Lung (tissue), 12 donors: ENCODE results near the gene RALGPS2. TPM values are rescaled to one million over a fixed set of nuclear protein-coding genes. Genes with fewer than 3 reads are reported as not detected.

ENCODE experiments used
- ATAC-seq: fragments of 200-7000 bp; cut with Tn5 transposase; one replicate; pipeline ENCODE4 v1.9.1; 2020; ENCODE audit warnings: moderate number of reproducible peaks; ENCODE audit not compliant: insufficient read depth, low FRiP score
- DNase-seq, 3 donors: peaks; one replicate each; pipeline ENCODE4 v3.0.0-alpha.2; 2013 to 2017
- H3K27ac ChIP-seq, 2 donors: one replicate each; pipeline ENCODE4 v1.5.1; 2013; ENCODE audit warnings: mild to moderate bottlenecking in 2 of 2, moderate library complexity in 2 of 2, control low read depth in 1 of 2, inconsistent platforms in 1 of 2, low read depth in 1 of 2, low read length in 1 of 2
- H3K27me3 ChIP-seq, 3 donors: one replicate each; pipeline ENCODE4 v1.5.1; 2013; ENCODE audit warnings: low read length in 2 of 3; ENCODE audit not compliant: control insufficient read depth in 3 of 3, insufficient read depth in 3 of 3
- H3K36me3 ChIP-seq, 4 donors: one replicate each; pipeline ENCODE4 v1.5.1; 2013; ENCODE audit warnings: low read length in 4 of 4, mild to moderate bottlenecking in 1 of 4, moderate library complexity in 1 of 4; ENCODE audit not compliant: control insufficient read depth in 4 of 4, insufficient read depth in 4 of 4
- H3K4me1 ChIP-seq, 5 donors: one replicate each; pipeline ENCODE4 v1.5.1; 2013; ENCODE audit warnings: low read length in 5 of 5, mild to moderate bottlenecking in 2 of 5, moderate library complexity in 1 of 5; ENCODE audit not compliant: control insufficient read depth in 5 of 5, insufficient read depth in 5 of 5
- H3K4me3 ChIP-seq: one replicate; pipeline ENCODE4 v1.5.1; 2013; ENCODE audit warnings: mild to moderate bottlenecking, control low read depth, moderate library complexity
- H3K9ac ChIP-seq, 2 donors: one replicate each; pipeline ENCODE4 v1.5.1; 2013; ENCODE audit warnings: low read length in 2 of 2, control low read depth in 1 of 2; ENCODE audit not compliant: insufficient read depth in 1 of 2
- H3K9me3 ChIP-seq, 4 donors: one replicate each; pipeline ENCODE4 v1.5.1; 2013; ENCODE audit warnings: low read length in 3 of 4, mild to moderate bottlenecking in 1 of 4, moderate library complexity in 1 of 4; ENCODE audit not compliant: control insufficient read depth in 4 of 4, insufficient read depth in 3 of 4
- WGBS, 2 donors: extraction: QIAGEN DNeasy Blood & Tissue Kit; methylation state at CpG; one replicate each; pipeline ENCODE4 v1.1.7; 2013; 5-methylcytosine and 5-hydroxymethylcytosine counted together
- polyA plus RNA-seq, 2 donors: library from polyadenylated mRNA; stranded (reverse); fragments of 200-250 nt; gene quantifications; one replicate each; pipeline ENCODE4 v1.2.1, GENCODE V29; 2013
- total RNA-seq, 2 donors: library from RNA; depleted of rRNA in 1 of 2; stranded (reverse); fragments of >200 nt in 1 of 2; gene quantifications; one replicate each; pipeline ENCODE4 v1.2.1, GENCODE V29; 2014 to 2021
- TF ChIP-seq, protein P1 (sequence below): IDR thresholded peaks from 2 replicates; pipeline ENCODE4 v1.5.1; 2012; ENCODE audit warnings: mild to moderate bottlenecking; ENCODE audit errors: control extremely low read depth, extremely low read depth
- donor health status: control.
- donor health status: control.
- donor health status: Bipolar disorder and iron deficiency.
- donor health status: healthy.
- donor health status: DM: yes; HTN: yes; CAD: no.

The RALGPS2 gene
- total and polyA plus RNA-seq, 4 donors: 1.2 to 33.2 (median 5.1) TPM

DNA sequence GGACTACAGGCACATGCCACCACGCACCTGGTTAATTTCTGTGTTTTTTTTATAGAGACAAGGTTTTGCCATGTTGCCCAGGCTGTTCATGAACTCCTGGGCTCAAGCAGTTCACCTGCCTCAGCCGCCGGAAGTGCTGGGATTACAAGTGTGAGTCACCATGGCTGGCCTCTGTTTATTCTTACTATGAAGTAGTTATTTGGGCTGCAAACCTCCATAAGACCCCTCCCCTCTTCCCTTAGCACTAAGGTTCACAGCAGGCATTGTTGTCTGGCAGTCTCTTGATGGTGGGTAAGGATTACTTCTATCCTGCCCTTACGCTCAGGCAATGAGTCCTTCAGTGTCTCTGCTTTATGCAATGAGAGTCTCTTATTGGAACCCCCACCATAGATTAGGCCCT, 94.1 kb downstream of the RALGPS2 start:
- Histone ChIP-seq H3K27me3 (no peaks in the 10 kb centered on the region), H3K4me3 (no peak overlapping the region), H3K36me3 (no peaks in the 10 kb centered on the region), H3K4me1 (peaks cover 0 to 2% (median 0%) of the 10 kb centered on the region in 5 donors), H3K9ac (no peak overlapping the region), H3K27ac (no peak overlapping the region), H3K9me3 (no peaks in the 10 kb centered on the region)
- no peak for DNase-seq
- TF ChIP-seq, protein P1, sequence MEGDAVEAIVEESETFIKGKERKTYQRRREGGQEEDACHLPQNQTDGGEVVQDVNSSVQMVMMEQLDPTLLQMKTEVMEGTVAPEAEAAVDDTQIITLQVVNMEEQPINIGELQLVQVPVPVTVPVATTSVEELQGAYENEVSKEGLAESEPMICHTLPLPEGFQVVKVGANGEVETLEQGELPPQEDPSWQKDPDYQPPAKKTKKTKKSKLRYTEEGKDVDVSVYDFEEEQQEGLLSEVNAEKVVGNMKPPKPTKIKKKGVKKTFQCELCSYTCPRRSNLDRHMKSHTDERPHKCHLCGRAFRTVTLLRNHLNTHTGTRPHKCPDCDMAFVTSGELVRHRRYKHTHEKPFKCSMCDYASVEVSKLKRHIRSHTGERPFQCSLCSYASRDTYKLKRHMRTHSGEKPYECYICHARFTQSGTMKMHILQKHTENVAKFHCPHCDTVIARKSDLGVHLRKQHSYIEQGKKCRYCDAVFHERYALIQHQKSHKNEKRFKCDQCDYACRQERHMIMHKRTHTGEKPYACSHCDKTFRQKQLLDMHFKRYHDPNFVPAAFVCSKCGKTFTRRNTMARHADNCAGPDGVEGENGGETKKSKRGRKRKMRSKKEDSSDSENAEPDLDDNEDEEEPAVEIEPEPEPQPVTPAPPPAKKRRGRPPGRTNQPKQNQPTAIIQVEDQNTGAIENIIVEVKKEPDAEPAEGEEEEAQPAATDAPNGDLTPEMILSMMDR: no peak
- ATAC-seq: no peak
- 83 to 97% methylated on average over 4 of the region's 4 CpGs for WGBS, 2 donors

DNA sequence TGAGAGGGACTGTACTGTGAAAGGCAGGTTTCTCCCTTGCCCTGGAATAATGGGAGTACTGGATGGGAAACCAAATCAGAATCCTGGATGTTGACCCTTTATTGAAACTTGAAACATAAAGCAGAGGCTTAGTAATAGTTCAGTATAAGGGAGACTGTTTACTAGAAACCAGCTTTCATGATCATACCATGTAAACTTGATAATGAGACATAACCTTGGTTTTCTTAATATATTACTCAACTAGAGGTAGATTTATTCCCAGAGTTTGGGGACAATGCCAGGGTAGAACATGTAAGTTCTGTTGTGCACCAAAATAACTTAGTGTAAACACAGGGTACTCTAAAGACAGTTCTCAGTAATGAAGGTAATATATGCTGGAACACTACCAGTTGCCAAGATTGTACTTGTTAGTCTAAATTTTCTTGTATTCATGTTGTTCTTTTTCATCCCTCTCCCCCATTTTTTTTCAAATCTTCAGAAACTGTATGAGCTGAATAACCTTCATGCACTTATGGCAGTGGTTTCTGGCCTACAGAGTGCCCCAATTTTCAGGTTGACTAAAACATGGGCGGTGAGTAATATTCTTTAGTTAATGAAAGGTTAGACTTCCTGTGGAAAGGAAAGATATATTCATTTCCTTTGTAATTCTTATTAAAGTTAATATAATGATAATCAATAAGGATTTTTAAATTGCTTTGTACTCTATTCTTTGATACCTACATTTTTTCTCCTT, 96.3 kb downstream of the RALGPS2 start:
- Histone ChIP-seq H3K27me3 (no peaks in the 10 kb centered on the region), H3K36me3 (no peaks in the 10 kb centered on the region), H3K27ac (no peak overlapping the region), H3K9me3 (no peaks in the 10 kb centered on the region), H3K4me3 (no peak overlapping the region), H3K9ac (no peak overlapping the region), H3K4me1 (no peaks in the 10 kb centered on the region)
- 91 to 93% methylated on average over 1 of the region's 1 CpG for WGBS, 2 donors
- TF ChIP-seq, protein P1: no peak
- DNase-seq (no peak), ATAC-seq (no peak)

DNA sequence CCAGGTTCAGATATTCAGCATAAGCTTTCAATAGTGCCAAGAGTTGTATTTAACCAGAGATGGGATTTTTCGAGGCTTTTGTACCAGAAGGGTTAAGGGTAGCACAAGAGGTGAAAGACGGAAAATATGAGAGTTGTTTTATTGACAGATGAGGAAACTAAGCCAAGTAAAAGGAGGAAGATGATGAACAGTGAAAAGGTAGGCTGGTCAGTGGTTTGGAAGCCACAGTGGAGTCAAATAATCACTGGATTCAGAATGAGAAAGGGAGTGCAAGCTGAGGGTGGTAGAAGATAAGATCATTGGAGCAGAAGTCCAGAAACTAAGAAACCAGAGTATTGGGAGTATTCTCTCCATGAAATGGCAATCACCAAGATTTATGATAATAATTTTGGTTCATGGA, 100.1 kb downstream of the RALGPS2 start:
- TF ChIP-seq, protein P1: no peak
- no peaks in the 10 kb centered on the region for H3K36me3 ChIP-seq
- H3K27me3 ChIP-seq: no peaks in the 10 kb centered on the region
- H3K9me3 ChIP-seq: no peaks in the 10 kb centered on the region
- H3K27ac ChIP-seq: no peak overlapping the region
- no peak overlapping the region for H3K9ac ChIP-seq
- H3K4me1 ChIP-seq: no peaks in the 10 kb centered on the region
- H3K4me3 ChIP-seq: no peak overlapping the region
- WGBS, 2 donors: 91 to 92% methylated on average over 2 of the region's 2 CpGs
- no peak for ATAC-seq
- no peak for DNase-seq

DNA sequence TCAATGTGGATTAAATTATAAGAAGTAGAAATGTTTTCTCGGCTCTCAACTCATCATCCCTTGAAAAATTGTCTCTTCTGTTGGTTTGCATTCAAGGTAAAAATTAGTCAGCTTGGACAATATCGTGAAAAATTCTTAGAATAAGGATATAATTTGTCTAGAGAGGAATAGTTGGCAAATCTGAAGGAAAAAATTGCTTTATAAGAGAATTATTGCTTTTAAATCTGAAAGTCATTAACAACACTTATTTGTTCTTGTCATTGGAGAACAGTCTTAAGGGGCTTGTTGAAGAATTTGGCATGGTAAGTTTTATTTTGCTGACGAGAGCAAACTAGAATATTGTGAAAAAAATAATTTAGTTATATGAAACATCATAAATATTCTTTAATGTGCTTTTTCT, 119.4 kb downstream of the RALGPS2 start:
- H3K9ac ChIP-seq: no peak overlapping the region
- peaks cover 0 to 2% (median 0%) of the 10 kb centered on the region in 4 donors for H3K36me3 ChIP-seq
- TF ChIP-seq, protein P1: no peak
- ATAC-seq (no peak), DNase-seq (no peak)
- no peaks in the 10 kb centered on the region for H3K9me3 ChIP-seq
- WGBS, 2 donors: 85 to 87% methylated on average over 3 of the region's 3 CpGs
- no peak overlapping the region for H3K27ac ChIP-seq
- H3K4me1 ChIP-seq: no peaks in the 10 kb centered on the region
- H3K4me3 ChIP-seq: no peak overlapping the region
- no peaks in the 10 kb centered on the region for H3K27me3 ChIP-seq
